CMK (cell line): ENCODE measurements around the gene BUD13.

Experiments
- DNase-seq: peaks from one replicate; pipeline ENCODE4 v3.0.0-alpha.2; 2010; ENCODE audit warnings: low read depth

The BUD13 gene

GRCh38 chr11:116718955-116719501 lies 53.8 kb downstream of the BUD13 start:
- no peak for DNase-seq

- DNase-seq: no peak
These were observed 56.2 kb downstream of the BUD13 start for GRCh38 chr11:116716621-116717020.

GRCh38 chr11:116715383-116715782 lies 57.4 kb downstream of the BUD13 start:
- DNase-seq: no peak

GRCh38 chr11:116714902-116715301 lies 57.9 kb downstream of the BUD13 start:
- DNase-seq: no peak

- no peak for DNase-seq
These were observed 60.4 kb downstream of the BUD13 start for GRCh38 chr11:116712428-116712827.

GRCh38 chr11:116710762-116711161 lies 62.0 kb downstream of the BUD13 start:
- no peak for DNase-seq

GRCh38 chr11:116710001-116710674 lies 62.6 kb downstream of the BUD13 start:
- no peak for DNase-seq

GRCh38 chr11:116707746-116708145 lies 65.0 kb downstream of the BUD13 start:
- DNase-seq: no peak

- no peak for DNase-seq
These were observed 65.6 kb downstream of the BUD13 start for GRCh38 chr11:116707161-116707629.

GRCh38 chr11:116703421-116703820 lies 69.4 kb downstream of the BUD13 start:
- no peak for DNase-seq

- no peak for DNase-seq
These were observed 69.9 kb downstream of the BUD13 start for GRCh38 chr11:116702772-116703385.

GRCh38 chr11:116701876-116702275 lies 70.9 kb downstream of the BUD13 start:
- DNase-seq: no peak

- no peak for DNase-seq
These were observed 71.4 kb downstream of the BUD13 start for GRCh38 chr11:116701297-116701801.

- no peak for DNase-seq
These were observed 72.1 kb downstream of the BUD13 start for GRCh38 chr11:116700586-116701220.
